Aorta (tissue), 5 donors: ENCODE data around the gene GRHPR. TPM values are rescaled to one million over a fixed set of nuclear protein-coding genes. Genes with fewer than 3 reads are reported as not detected.
A peak's percentile ranks its signal among the peaks of the same experiment; 100 is the strongest.
"Not testable (repeated sequence)": the region's sequence is repeated elsewhere in the genome, so short reads cannot be mapped to it uniquely, and the experiment has no call there.

Source experiments
- ATAC-seq: fragments of 200-7000 bp; cut with Tn5 transposase; one replicate; pipeline ENCODE4 v1.9.1; 2022; ENCODE audit warnings: moderate library complexity; ENCODE audit not compliant: low FRiP score
- DNase-seq, 2 donors: peaks; one replicate each; pipeline ENCODE4 v3.0.0-alpha.2; 2020
- H3K27ac ChIP-seq, 2 donors: one replicate each; pipeline ENCODE4 v1.5.1; 2013; ENCODE audit warnings: low read length in 2 of 2, mild to moderate bottlenecking in 2 of 2, moderate library complexity in 2 of 2, control low read depth in 1 of 2, inconsistent platforms in 1 of 2, low read depth in 1 of 2
- H3K27me3 ChIP-seq, 2 donors: one replicate each; pipeline ENCODE4 v1.6.1; 2013; ENCODE audit warnings: control low read depth in 1 of 2, low read length in 1 of 2, mild to moderate bottlenecking in 1 of 2, moderate library complexity in 1 of 2; ENCODE audit not compliant: insufficient read depth in 2 of 2, control insufficient read depth in 1 of 2
- H3K36me3 ChIP-seq, 2 donors: one replicate each; pipeline ENCODE4 v1.6.1; 2013; ENCODE audit warnings: control low read depth in 1 of 2, low read length in 1 of 2, mild to moderate bottlenecking in 1 of 2; ENCODE audit not compliant: insufficient read depth in 2 of 2, control insufficient read depth in 1 of 2
- H3K4me1 ChIP-seq, 2 donors: one replicate each; pipeline ENCODE4 v1.6.1; 2013; ENCODE audit warnings: low read length in 2 of 2, control low read depth in 1 of 2, mild to moderate bottlenecking in 1 of 2, moderate library complexity in 1 of 2; ENCODE audit not compliant: insufficient read depth in 2 of 2, control insufficient read depth in 1 of 2
- H3K4me3 ChIP-seq, 2 donors: one replicate each; pipeline ENCODE4 v1.5.1; 2013; ENCODE audit warnings: low read length in 2 of 2, control low read depth in 1 of 2, mild to moderate bottlenecking in 1 of 2
- H3K9me3 ChIP-seq: one replicate; pipeline ENCODE4 v1.6.1; 2013; ENCODE audit warnings: mild to moderate bottlenecking, low read length; ENCODE audit not compliant: control insufficient read depth
- WGBS, 2 donors: extraction: QIAGEN DNeasy Blood & Tissue Kit; methylation state at CpG; one replicate each; pipeline ENCODE4 v1.1.7; 2013; 5-methylcytosine and 5-hydroxymethylcytosine counted together
- intact Hi-C, 2 donors: fragments of 100-400 bp; cut with DNase I; formaldehyde crosslinking; loops; one replicate each; pipeline versions ENCODE4 v1.14.2 to v1.15.0; 2022
- polyA plus RNA-seq, 2 donors: library from polyadenylated mRNA; stranded (reverse); fragments of 200-250 nt; gene quantifications; one replicate each; pipeline ENCODE4 v1.2.3, GENCODE V29; 2013
- total RNA-seq, 2 donors: library from RNA; stranded (reverse); fragmentation: NEBNext Ultra II Directional; extraction: Animal tissue kit (Norgen Biotek cat#: 25700); gene quantifications; one replicate each; pipeline ENCODE4 v1.2.1, GENCODE V29; 2021
- donor health status: healthy with polysubstance abuse.
- donor health status: Bipolar disorder and iron deficiency.
- donor health status: DM: no; HTN: no; CAD: no.
- donor health status: DM: no; HTN: no; CAD: no.
- donor health status: DM: yes; HTN: yes; CAD: no.

GRHPR gene
- total and polyA plus RNA-seq, 4 donors, result 59.4 to 99.7 (median 74.1) TPM

DNA sequence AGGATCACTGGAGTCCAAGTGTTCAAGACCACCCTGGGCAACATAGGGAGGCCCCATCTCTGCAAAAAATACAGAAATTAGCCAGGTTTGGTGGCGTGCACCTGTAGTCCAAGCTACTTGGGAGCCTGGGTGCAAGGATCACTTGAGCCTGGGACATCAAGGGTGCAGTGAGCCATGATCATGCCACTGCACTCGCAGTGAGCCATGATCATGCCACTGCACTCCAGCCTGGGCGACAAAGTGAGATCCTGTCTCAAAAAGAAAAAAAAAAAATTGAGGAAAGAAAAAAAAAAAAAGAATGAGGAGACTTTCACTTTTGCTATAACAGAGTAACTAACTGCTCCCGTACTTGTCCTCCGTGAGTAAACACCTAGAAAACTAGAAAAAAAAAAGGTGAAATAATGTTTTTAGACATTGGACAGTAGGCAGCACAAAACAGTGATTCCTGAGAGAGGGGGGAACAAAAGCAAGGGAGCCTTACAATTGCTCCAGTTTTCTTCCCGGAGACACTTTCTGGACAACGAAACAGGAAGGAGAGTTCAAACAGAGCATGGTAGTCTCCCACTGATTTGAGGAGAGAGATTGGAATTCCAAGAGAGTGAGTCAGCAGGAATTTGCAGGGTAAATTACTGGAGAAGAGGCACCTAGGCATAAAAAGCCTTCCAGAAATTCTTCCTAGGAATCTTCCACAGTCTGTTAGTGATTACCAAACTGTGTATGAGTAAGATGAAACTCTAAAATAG is 49.6 kb downstream of the GRHPR start:
- DNase-seq, result no peak
- Histone ChIP-seq H3K4me3 (peak overlapping the region in 1 of 2 donors; percentile 21), H3K27ac (peak overlapping the region; percentile 82 to 90), H3K9me3 (no peaks in the 10 kb centered on the region), H3K36me3 (no peaks in the 10 kb centered on the region), H3K4me1 (no peaks in the 10 kb centered on the region), H3K27me3 (no peaks in the 10 kb centered on the region)
- WGBS, 2 donors, result 12 to 15% methylated on average over 7 of the region's 7 CpGs
- ATAC-seq, result peak; percentile 74
- intact Hi-C loops, result no loop called here

DNA sequence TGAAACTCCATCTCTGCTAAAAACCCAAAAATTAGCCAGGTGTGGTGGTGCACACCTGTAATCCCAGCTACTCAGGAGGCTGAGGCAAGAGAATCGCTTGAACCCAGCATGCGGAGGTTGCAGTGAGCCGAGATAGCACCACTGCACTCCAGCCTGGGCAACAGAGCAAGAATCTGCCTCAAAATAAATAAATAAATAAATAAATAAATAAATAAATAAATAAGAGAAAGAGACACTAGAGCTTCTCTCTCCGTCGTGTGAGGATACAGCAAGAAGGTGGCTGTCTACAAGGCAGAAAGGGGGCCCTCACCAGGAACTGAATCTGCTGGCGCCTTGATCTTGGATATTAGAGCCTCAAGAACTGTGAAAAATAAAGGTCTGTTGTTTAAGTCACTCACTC is 51.5 kb downstream of the GRHPR start:
- intact Hi-C loops, ATAC-seq, H3K4me1 ChIP-seq, H3K4me3 ChIP-seq, H3K27me3 ChIP-seq, H3K36me3 ChIP-seq, H3K9me3 ChIP-seq, H3K27ac ChIP-seq, DNase-seq: not testable (repeated sequence)
- 61 to 63% methylated on average over 6 of the region's 6 CpGs for WGBS, 2 donors

DNA sequence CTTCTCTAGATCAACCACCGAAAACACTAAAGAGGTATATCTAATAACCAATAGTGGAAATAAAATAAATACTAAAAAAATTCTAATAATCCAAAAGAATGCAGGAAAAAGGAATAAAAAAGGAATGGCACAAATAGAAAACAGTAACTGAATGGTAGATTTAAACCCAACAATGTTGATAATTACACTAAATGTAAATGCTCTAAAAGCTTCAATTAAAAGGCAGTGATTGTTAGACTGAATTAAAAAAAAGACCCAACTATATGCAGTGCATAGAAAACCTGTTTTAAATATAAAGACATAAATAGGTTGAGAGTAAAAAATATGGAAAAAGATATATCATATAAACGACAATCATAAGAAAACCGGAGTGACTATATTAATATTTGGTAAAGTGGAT is 51.9 kb downstream of the GRHPR start:
- H3K36me3 ChIP-seq, result no peaks in the 10 kb centered on the region
- H3K27ac ChIP-seq, result no peak overlapping the region
- no peak for ATAC-seq
- WGBS, 2 donors, result 94 to 96% methylated on average over 3 of the region's 3 CpGs
- no peak for DNase-seq
- no peaks in the 10 kb centered on the region for H3K9me3 ChIP-seq
- intact Hi-C loops, result no loop called here
- no peaks in the 10 kb centered on the region for H3K4me1 ChIP-seq
- H3K4me3 ChIP-seq, result no peak overlapping the region
- H3K27me3 ChIP-seq, result no peaks in the 10 kb centered on the region

DNA sequence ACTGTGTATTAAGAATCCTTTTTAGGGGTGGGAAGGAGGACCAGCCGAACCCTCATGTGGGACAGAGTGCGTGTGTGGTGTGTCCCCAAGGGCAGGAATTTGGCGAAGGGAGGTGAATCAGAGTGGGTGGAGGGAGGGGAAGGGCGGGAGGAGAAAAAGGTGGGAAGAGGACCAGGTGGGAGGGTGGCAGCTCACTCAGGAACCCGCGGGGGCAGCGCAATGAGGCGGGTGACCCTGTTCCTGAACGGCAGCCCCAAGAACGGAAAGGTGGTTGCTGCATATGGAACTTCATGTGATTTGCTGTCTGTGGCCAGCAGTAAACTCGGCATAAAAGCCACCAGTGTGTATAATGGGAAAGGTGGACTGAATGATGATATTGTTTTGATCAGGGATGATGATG is 54.4 kb downstream of the GRHPR start:
- WGBS, 2 donors, result 75 to 77% methylated on average over 11 of the region's 11 CpGs

DNA sequence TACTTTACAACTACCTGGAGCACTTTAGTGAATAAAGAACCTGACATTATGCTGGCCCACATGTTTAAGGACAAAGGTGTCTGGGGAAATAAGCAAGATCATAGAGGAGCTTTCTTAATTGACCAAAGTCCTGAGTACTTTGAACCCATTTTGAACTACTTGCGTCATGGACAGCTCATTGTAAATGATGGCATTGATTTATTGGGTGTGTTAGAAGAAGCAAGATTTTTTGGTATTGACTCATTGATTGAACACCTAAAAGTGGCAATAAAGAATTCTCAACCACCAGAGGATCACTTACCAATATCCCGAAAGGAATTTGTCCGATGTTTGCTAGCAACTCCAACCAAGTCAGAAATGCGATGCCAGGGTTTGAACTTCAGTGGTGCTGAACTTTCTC is 54.9 kb downstream of the GRHPR start:
- H3K4me1 ChIP-seq, H3K4me3 ChIP-seq, H3K27ac ChIP-seq, H3K36me3 ChIP-seq, intact Hi-C loops, H3K9me3 ChIP-seq, H3K27me3 ChIP-seq, DNase-seq, ATAC-seq: not testable (repeated sequence)
- WGBS, 2 donors, result 86 to 90% methylated on average over 4 of the region's 4 CpGs

More for the DNA sequence above, 54.4 kb downstream of the GRHPR start:
- Histone ChIP-seq H3K9me3 (no peaks in the 10 kb centered on the region), H3K27ac (no peak overlapping the region), H3K4me3 (no peak overlapping the region), H3K4me1 (no peaks in the 10 kb centered on the region), H3K27me3 (no peaks in the 10 kb centered on the region), H3K36me3 (no peaks in the 10 kb centered on the region)
- intact Hi-C loops, result no loop called here
- no peak for ATAC-seq
- no peak for DNase-seq

DNA sequence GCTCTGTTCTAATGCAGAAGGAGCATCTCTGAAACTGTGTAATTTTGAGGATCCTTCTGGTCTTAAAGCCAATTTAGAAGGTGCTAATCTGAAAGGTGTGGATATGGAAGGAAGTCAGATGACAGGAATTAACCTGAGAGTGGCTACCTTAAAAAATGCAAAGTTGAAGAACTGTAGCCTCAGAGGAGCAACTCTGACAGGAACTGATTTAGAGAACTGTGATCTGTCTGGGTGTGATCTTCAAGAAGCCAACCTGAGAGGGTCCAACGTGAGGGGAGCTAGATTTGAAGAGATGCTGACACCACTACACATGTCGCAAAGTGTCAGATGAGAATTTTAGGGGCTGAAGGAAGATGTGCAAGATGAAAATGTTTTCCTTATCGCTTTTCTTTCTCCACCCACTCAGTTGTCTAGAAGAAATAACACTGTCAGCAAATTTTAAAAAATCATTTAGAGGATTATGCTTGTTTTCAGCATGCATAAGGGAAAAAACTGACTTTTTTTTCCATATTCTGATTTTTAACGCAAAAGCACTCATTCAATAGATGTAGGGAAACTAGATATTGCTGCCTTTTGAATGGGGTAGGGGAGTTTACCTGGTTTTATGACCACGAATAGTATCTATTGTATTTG is 55.6 kb downstream of the GRHPR start:
- WGBS, 2 donors, result 66 to 68% methylated on average over 5 of the region's 5 CpGs
- intact Hi-C loops, H3K9me3 ChIP-seq, H3K27me3 ChIP-seq, H3K4me3 ChIP-seq, H3K27ac ChIP-seq, H3K4me1 ChIP-seq, DNase-seq, H3K36me3 ChIP-seq, ATAC-seq: not testable (repeated sequence)

DNA sequence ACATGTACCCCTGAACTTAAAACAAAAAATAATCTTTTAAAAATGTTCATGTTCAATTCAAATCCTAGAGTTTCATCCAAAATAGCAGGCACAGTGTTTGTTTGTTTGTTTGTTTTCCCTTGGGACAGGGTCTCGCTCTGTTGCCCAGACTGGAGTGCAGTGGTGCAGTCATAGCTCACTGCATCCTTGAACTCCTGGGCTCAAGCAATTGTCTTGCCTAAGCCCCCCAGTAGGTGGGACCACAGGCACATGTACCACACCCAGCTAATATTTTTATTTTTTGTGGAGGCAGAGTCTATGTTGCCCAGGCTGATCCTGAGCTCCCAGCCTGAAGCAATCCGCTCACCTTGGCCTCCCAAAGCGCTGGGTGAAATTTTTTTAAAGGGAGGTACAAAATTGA is 58.3 kb downstream of the GRHPR start:
- ATAC-seq (no peak), DNase-seq (no peak)
- intact Hi-C loops, result loop anchor here (5.0 to 10.0 kb wide), 3 partner anchors 112 to 914 kb away; partner anchors contain the start of genes ALDH1B1 (in 1 of the 2), DCAF10 (in 1 of the 2) and TOMM5 (in 1 of the 2)
- H3K27me3 ChIP-seq, result no peaks in the 10 kb centered on the region
- no peaks in the 10 kb centered on the region for H3K9me3 ChIP-seq
- WGBS, 2 donors, result 70 to 80% methylated on average over 3 of the region's 3 CpGs
- H3K4me3 ChIP-seq, result no peak overlapping the region
- H3K4me1 ChIP-seq, result no peaks in the 10 kb centered on the region
- no peak overlapping the region for H3K27ac ChIP-seq
- no peaks in the 10 kb centered on the region for H3K36me3 ChIP-seq

DNA sequence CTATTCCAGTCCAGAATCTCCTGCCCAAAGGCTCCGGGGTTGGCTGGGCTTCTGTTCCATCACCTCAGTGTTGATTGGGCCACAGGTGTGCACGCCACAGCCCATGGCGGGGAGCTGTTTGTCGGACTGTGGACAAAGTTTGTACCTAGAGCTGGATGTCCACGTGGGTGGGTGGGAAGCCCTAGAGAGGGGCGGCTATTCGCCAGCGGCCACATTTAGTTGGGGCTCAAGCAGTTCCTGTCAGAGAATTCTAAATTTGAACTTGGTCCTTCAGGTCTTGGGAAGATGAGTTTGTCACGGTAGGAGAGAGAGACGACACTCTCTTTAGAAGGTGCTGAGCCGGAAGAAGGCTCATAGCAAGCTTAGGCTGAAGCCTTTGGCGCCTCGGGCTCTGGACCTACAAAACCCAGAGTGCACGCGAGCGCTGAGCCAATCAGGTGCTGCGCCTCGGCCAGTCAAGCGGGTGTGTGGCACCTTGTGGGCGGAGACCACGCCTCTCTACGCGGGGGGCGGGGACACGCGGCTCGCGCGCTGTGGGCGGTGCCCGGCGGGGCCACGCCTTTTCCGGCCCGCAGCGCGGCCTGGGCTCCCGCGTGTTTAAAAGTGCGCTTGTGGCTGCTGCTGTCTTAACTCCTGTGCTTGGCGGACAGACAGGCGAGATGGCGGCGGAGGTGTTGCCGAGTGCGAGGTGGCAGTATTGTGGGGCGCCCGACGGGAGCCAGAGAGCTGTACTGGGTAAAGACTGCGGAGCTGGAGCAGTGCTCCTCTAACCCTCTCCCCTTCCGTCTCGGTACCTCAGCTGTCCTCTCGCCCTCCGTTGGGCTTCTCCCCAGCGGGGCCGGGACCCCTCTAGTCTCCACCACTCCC is 63.1 kb downstream of the GRHPR start, which contains the start of gene POLR1E:
TSS of gene POLR1E (plus strand) at position 560 of the 867 bp plus-strand sequence. CDS start at position 660, 100 bp downstream.
- Histone ChIP-seq H3K4me3 (peak within 1 kb of the TSS; percentile 45 to 48), H3K27me3 (no peaks in the 10 kb centered on the region), H3K9me3 (no peaks in the 10 kb centered on the region), H3K36me3 (no peaks in the 10 kb centered on the region), H3K27ac (peak within 1 kb of the TSS; percentile 87 to 93), H3K4me1 (peaks cover 0 to 6% of the 10 kb centered on the region in 2 donors)
- intact Hi-C loops, result loop anchor here (2.0 to 10.0 kb wide), 4 partner anchors 92 to 909 kb away; partner anchors contain the start of genes ALDH1B1 (in 1 of the 2), DCAF10 (in 1 of the 2), FBXO10 (in 1 of the 2) and TOMM5 (in 1 of the 2)
- 3 to 4% methylated on average over 46 to 56 of the region's 56 CpGs for WGBS, 2 donors
- peak; percentile 96 to 98 for DNase-seq
- peak; percentile 97 for ATAC-seq
